A549 (cell line): ENCODE results near the gene ZNF683.

Experiments used
- CBX2 ChIP-seq: fragments of 200-600 bp; sonication (generic); IDR thresholded peaks from 2 replicates; pipeline ENCODE4 v1.6.1; 2016; ENCODE audit warnings: low read depth, mild to moderate bottlenecking, borderline replicate concordance
- CHD4 ChIP-seq: fragments of 200-600 bp; sonication (generic); IDR thresholded peaks from 2 replicates; pipeline ENCODE4 v1.6.1; 2016; ENCODE audit warnings: antibody characterized with exemption, mild to moderate bottlenecking, borderline replicate concordance
- EP300 ChIP-seq, 2 experiments: fragments of >200 bp; sonication (Bioruptor Twin); formaldehyde crosslinking; IDR thresholded peaks; 2 replicates in 1 of 2; 3 replicates in 1 of 2; pipeline ENCODE4 v1.6.1; 2016 to 2017
- JUN ChIP-seq, 2 experiments: fragments of >200 bp; sonication (Bioruptor Twin); formaldehyde crosslinking; IDR thresholded peaks; 2 replicates in 1 of 2; 3 replicates in 1 of 2; pipeline ENCODE4 v1.6.1; 2016 to 2017
- JUNB ChIP-seq: fragments of >200 bp; sonication (Bioruptor Twin); formaldehyde crosslinking; IDR thresholded peaks from 2 replicates; pipeline ENCODE4 v1.6.1; 2016
- MAFK ChIP-seq: fragments of 450-650 bp; IDR thresholded peaks from 2 replicates; pipeline ENCODE4 v1.6.1; 2014; ENCODE audit not compliant: partially characterized antibody
- NR3C1 ChIP-seq: fragments of >200 bp; sonication (Bioruptor Twin); formaldehyde crosslinking; IDR thresholded peaks from 3 replicates; pipeline ENCODE4 v1.6.1; 2017
- POLR2A ChIP-seq: IDR thresholded peaks from 2 replicates; pipeline ENCODE4 v1.6.1; 2012; ENCODE audit warnings: mild to moderate bottlenecking, low read length
- RAD21 ChIP-seq, 2 experiments: fragments of >200 bp in 1 of 2; sonication (Bioruptor Twin) in 1 of 2; formaldehyde crosslinking in 1 of 2; IDR thresholded peaks in 1 of 2; conservative IDR thresholded peaks in 1 of 2; 2 replicates in 1 of 2; 3 replicates in 1 of 2; pipeline ENCODE4 v1.6.1; 2012 to 2018; ENCODE audit warnings: inconsistent platforms in 1 of 2
- RFX5 ChIP-seq: fragments of 450-650 bp; IDR thresholded peaks from 2 replicates; pipeline ENCODE4 v1.7.1; 2014; ENCODE audit warnings: antibody characterized with exemption, mild to moderate bottlenecking, moderate library complexity
- TF ChIP-seq, protein P1 (sequence below): fragments of >200 bp; sonication (Bioruptor Twin); formaldehyde crosslinking; IDR thresholded peaks from 3 replicates; pipeline ENCODE4 v1.5.1; 2016

DNA sequence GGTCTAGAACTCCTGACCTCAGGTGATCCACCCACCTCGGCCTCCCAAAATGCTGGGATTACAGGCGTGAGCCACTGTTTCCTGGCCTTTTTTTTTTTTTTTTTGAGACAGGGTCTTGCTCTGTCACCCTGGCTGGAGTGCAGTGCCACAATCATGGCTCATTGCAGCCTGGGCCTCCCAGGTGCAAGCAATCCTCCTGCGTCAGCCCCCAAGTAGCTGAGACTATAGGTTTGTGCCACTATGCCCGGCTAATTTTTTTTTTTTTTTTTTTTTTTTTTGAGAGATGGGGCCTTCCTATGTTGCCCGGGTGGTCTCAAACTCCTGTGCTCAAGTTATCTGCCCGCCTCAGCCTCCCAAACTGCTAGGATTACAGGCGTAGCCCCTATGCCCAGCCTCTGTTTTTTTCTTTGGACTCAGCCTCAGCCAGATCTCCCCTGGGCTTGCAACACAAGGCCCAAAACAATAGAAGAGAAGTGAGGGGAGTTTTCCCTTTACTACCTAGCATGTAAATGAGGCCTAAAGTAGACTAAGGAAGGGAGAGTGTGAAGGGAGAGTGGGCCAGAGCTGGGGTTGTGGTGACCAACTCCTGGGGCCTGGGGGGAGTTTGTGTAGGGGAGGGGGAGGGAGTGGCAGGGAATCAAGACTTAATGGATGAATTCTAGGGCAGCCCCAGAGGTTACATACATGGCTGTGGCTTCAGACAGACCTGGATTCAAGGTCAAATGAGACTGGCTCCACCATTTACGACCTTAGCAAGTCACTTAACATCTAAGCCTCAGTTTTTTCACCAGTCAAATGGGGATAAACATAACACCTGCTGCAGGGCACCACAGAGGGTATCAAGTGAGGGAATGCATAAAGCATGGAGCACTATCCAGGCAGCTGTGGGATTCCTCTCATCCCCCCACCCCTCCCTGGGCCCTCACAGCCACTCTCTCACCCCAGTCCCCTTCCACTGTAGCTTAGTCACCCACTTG, 56.4 kb downstream of the ZNF683 start:
- TF ChIP-seq EP300 (IDR thresholded peaks at IDR 0.05) (no peak), JUN (IDR thresholded peaks at IDR 0.05) (no peak), CHD4 (no peak), POLR2A (no peak), RFX5 (no peak), MAFK (no peak), RAD21 (conservative IDR thresholded peaks at IDR 0.05 in 1 of 2, IDR thresholded peaks at IDR 0.05 in 1 of 2) (no peak), NR3C1 (no peak), CBX2 (no peak), JUNB (no peak)
- TF ChIP-seq, protein P1, sequence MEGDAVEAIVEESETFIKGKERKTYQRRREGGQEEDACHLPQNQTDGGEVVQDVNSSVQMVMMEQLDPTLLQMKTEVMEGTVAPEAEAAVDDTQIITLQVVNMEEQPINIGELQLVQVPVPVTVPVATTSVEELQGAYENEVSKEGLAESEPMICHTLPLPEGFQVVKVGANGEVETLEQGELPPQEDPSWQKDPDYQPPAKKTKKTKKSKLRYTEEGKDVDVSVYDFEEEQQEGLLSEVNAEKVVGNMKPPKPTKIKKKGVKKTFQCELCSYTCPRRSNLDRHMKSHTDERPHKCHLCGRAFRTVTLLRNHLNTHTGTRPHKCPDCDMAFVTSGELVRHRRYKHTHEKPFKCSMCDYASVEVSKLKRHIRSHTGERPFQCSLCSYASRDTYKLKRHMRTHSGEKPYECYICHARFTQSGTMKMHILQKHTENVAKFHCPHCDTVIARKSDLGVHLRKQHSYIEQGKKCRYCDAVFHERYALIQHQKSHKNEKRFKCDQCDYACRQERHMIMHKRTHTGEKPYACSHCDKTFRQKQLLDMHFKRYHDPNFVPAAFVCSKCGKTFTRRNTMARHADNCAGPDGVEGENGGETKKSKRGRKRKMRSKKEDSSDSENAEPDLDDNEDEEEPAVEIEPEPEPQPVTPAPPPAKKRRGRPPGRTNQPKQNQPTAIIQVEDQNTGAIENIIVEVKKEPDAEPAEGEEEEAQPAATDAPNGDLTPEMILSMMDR: no peak
